Urothelium cell line (cell line): ENCODE data around the gene WDR86.

Experiments used
- DNase-seq: peaks from one replicate; pipeline ENCODE4 v3.0.0; 2011; ENCODE audit warnings: low spot score, mixed read lengths
- FAIRE-seq: peaks from 2 replicates; lab custom pipeline; 2011; peaks lifted over from hg19 to GRCh38; lab: Jason Lieb, UNC

Gene WDR86

DNA sequence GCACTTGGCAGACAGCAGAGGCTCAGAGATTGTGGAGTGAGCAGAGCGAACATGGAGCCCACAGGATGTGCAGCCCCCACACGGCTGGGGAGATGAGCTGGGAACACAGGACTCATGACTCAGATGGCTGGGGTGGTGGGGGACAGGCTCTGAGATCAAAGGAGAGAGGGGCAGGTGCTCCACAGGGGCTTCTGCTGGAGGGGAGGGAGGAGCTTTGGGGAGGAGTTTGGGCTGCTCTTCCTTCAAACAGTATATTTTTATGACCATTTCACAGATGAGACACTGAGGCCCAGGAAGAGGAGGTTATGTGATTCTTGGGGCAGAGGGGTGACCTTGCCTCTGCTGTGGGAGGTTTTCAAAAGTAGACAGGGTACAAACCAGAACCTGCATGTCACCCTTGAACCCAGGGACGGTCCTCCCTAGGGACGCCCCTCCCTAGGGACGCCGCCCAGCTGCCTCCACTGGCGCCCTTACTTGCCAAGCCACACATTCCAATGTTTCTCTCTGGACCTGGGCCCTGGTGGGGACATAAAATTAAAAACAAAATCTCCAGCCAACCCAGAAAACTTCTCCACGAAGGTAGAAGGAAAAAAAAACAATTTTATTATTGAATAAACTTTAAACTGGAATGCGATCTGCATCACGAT, 31.1 kb upstream of the WDR86 start:
- DNase-seq (no peak), FAIRE-seq (no peak)

DNA sequence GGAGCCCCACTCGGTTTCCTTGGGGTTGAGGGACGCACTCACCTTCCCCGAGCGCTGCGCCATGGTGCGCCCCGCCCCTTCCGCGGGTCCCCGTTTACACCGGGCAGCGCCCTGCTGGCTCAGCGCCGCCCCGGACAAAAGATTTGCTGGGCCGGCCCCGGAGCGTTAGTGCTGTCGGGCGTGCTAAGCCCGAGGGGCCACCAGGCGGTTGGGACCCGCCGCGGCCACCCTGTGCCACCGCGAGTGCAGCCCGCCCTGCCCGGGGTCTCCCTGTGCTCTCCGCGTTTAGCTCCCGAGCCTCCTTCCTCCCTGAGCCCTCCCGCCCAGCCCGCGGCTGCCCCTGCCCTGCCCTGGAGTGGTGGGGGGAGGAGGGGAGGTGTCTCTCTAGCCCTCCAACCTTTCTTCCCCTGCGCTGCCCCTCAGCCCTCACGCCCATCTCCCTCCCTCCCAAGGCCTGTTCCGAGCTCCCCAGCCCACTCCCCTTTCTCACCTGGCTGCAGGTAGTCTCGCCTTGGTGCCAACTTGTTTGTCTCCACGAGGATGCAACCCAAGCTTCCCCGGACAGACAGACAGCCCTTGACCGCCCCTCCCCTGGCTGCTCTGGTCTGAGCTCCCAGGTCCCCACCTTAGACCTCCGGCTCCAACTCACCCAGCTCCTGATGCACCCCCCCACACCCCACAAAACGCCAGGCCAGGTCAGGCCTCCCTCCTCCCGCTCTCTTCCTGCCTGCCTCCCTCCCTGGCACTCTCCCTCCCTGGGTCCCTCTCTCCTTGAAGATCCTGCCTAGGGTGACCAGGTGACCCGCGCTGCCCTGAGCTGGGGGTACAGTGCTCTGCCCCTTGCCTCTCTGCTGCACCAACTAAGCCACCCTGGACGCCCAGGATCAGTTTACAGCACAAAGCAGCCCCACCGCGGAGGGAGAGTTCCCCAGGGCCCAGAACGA, 30.3 kb upstream of the WDR86 start, which contains the start of gene CRYGN:
Gene CRYGN (minus strand): TSS at position 287 of the 944 bp plus-strand sequence. CDS start 224 bp downstream, at position 63.
- FAIRE-seq (no peak), DNase-seq (no peak)

DNA sequence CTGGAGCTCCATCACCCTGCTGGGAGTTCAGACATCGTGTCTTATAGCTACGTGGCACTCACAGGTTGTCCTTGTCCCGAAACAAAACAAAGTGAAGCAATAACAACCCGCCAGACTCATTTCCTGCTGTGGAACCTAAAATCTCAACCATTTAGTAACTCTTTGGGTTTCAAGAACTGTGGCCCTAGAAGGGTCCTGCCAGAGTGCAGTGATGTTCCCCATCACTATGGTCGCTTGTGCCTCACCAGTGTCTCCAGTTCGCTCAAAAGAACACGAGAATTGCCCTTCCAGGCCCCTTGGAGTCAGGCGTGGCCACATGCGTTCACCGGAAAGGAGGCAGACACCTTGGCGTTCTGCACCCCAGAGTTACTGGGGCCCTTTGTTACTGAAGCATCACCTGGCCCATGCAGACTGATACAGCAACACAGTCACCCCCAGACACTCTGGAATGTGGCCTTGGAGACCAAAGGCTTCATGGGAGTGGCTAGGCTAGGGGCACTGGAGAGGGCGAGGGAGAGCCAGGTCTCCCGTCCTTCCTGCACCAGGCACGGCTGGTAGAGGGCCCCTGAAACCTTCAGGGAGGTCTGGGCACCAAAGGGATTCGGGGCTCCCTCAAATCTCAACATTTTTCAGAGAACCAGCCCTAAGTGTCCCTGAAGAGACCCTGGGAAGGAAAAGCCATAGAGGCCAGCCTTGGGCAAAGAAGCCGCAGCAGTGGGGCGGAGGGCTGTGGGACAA, 29.2 kb upstream of the WDR86 start:
- DNase-seq (no peak), FAIRE-seq (no peak)

DNA sequence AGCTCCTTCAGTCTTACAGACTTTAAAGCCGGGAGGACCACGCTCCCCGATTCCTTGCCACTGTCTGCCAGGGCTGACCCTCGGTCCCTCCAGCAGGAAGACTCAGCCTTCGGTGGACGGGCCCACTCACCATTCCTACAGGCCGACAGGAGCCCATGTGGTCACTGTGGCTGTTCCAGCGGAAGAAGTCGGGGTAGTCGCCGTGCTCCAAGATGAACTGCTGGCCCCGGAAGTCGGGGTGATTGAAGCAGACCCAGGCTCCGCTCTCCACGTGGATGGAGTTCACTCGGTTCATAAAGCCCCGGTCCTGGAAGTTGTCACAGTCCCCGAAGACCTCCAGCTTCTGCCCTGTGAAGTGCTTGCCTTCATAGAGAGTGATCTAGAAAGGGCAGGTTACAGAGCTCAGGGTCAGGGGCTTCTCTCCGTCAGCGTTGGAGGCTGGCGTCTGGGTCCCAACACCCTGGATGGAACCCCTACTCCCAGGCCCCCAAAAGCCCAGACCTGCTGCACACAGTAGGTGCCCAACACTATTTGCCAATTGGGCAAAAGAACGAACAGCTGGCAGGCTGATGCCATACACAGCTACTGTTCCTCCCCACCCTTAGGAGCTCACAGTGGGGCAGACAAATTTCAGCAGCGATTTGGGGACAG, 28.2 kb upstream of the WDR86 start:
- FAIRE-seq (no peak), DNase-seq (no peak)

DNA sequence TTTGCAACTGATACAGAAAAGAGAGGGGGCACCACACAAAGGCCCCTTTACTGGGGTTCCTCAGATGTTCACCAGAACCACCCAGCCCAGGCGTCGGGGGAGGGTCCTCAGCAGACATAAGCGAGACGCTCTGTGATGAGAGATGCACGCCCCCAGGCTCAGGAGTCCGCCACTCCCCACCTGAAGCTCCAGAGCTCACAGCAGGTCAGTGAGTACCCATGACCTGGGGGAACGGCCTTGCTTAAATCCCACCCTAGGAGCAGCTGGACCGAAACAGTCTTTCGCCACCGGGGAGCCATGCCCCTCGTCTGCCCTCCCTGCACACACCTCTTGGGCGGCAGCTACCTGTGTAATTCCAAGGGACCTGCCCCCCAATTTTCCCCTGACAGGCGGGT, 27.3 kb upstream of the WDR86 start:
- no peak for FAIRE-seq
- DNase-seq: no peak

DNA sequence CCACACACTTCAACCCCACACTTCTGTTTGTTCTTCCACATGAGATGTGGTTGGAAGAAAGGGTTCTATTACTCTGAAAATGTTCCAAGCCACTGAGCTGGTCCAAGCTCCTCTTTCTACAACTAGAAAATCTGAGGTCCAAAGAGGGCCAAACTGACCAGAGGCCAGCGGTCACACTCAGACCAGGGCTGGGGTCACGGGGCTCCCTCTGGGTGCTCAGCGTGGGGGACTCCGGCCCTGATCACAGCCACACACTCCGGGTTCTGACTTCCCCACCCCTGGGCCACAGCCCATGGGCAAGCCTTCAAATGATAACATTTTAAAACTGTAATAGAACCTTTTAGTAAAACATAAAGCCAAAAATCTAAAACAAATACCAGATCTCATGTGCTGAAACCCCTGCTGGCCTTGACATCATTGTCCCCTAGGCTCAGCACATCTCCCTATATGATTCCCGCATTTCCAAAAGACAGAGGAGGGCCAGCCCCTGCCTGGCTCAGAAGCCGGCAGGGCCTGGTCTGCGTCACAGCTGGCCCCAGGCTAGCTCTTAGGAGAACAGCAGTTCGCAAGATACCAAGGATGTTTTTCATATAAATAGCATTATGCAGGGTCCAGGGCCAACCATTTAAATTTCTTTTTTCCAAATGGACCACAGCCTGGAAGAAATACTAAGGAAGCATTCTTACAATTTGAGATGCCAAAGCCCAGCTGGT, 26.8 kb upstream of the WDR86 start:
- FAIRE-seq: no peak
- DNase-seq: no peak

DNA sequence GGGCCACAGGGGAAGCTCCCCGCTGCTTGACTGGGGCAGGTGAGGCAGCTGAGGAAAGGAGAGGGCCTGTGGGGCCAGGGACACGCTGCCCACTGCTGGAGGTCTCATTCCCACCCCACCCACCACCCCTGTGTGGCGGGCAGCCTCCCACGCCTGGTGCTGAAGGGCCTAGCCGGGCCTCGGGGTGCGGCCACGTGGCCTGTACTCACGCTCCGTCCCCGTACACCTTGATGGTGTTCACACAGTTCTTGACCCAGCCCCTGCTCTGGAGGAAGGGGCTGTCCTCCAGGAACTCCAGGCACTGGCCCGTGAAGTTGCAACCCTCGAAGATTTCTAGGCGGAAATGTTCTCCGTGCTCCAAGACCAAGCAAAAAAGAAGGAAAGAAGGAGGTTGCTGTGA, 26.1 kb upstream of the WDR86 start:
- FAIRE-seq (no peak), DNase-seq (no peak)

DNA sequence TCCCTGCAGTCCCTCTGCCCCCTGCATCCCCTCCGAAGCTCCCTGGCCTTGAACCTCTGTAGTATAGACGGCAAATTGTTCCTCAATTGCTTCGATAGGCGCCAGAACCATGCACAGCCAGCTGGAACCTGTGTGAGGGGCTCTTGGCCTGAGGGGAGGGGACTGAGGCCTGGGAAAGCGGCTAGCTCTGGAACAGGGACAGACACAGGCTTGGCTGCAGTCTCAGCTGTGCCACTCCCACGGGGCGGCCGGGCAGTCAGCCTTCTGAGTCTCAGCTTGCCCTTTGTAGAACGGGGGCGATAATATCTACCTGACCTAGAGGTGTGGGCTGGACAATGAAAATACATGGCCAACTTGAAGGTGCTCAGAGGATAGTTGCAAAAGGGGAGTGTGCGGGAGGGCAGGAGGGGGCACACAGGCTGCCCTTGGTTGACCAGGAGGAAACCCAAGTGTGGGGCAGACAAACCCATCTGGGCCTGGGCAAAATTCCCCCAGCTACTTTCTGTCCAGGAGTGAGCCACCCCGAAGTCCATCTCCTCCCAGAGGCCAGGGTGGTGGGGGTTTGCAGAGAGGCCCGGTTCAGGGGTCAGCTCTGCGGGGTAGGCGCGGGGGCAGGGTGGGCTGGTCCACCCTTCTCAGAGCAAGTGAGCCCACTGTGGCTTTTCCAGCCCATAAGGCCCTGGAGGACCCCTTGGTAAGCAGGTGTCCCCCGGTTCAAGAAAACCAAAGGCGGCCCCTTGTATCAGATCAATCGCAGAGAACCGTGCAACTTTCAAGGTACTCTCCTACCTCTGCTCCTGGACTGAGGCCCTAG, 25.5 kb upstream of the WDR86 start:
- DNase-seq (no peak), FAIRE-seq (no peak)

DNA sequence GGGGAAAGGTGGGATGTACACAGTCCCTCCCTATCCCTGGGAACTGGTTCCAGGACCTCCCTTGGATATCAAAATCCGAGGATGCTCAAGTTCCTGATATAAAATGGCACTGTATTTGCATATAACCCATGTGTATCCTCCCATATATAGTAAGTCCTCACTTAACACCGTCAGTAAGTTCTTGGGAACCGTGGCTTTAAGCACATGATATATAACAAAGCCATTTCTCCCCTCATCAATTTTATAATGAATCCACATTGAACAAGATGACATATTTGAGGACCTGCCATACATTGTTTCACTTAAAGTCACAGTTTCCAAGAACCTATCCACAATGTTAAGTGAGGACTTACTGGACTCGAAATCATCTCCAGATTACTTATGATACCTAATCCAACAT, 24.7 kb upstream of the WDR86 start:
- DNase-seq (no peak), FAIRE-seq (no peak)

DNA sequence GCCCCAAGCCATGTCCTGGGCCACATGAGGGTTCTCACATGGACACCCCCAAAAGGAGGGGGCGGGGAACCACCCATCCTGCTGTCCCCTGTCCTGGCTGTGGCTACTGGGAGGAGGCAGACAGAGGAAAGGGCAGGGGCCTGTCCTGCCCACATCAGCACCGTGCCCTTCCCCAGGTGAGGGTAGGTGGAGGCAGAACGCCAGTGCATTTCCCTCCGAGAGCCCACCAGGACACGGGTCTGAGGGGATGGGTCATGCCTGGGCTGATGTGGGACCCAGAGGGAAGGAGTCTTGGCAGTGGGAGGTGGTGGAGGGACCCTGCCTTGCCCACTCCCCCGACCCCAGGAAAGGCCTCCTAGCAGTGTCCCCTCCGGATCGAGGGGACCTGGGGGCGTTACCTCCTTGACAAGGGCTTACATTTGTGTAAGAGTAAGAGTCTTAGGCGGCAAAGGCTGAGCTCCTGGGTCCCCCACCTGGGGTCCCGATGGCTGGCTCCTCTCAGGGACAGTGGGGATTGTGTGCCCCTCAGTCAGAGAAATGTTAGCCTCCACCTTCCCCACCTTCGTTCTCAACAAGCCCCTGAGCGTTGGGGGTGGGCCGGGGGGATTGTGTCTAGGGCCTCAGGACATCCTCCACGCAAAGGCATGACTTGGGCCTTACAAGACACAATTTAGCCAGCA, 24.0 kb upstream of the WDR86 start:
- DNase-seq: no peak
- FAIRE-seq: no peak

DNA sequence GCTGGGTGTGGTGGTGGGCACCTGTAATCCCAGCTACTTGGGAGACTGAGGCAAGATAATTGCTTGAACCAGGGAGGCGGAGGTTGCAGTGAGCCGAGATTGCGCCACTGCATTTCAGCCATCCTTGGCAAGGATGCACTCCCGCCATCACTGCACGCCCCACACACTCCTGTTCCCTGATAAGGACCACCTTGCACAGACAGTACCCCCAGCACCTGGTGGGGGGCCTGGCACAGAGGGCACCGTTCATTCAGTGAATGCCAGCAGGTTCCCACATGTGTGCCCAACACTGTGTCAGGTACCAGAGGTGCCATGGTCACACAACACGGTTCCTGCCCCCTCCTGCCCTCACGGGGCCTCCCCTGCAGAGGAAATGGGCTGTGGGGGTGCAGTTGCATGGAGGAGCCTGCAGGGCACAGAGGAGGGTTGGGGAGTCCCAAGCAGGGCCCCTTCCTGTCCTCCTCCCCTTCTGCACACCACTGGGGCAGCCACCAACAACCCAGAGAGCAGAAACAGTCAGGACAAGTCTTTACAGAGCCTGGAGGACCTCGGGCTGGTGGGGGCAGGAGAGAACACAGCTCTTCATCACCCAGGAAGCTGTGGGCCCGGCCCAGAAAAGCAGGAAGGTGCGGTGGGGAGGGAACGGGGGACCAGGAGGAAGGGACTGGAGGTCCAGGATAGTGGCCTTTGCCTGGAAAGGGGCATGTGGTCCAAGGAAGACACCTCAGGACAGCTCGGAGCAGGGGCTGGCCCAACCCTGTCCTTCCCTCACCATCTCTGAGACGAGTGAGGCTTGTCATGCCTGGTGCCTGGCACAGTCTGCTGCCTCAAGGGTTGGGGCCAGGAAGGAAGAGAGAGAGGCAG, 23.1 kb upstream of the WDR86 start:
- no peak for DNase-seq
- FAIRE-seq: no peak

DNA sequence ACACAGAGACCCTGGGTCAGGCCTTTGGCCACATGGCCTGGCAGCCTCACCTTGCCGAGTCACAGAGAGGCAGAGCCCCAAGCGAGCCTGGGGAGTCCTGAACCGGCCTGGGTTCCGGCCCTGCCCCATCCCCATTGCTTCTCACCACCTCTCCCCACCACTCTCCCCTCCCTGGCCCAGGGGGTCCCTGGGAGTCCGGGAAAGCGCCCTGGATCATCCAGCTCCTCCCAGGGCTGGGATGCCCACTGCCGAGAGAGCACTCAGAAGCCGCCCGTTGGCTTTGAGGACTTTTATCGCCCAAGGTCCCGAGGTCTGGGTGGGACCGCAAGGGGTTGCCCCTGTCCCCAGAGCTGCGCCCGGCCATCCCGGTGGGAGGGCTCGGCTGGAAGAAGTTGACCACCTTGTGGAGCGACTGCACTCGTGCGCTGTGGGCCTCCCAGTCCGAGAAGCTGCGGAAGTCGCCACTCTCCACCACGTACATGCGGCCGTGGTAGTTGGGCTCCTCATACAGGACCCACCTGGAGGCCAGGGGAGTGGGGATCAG, 22.0 kb upstream of the WDR86 start:
- no peak for DNase-seq
- no peak for FAIRE-seq

DNA sequence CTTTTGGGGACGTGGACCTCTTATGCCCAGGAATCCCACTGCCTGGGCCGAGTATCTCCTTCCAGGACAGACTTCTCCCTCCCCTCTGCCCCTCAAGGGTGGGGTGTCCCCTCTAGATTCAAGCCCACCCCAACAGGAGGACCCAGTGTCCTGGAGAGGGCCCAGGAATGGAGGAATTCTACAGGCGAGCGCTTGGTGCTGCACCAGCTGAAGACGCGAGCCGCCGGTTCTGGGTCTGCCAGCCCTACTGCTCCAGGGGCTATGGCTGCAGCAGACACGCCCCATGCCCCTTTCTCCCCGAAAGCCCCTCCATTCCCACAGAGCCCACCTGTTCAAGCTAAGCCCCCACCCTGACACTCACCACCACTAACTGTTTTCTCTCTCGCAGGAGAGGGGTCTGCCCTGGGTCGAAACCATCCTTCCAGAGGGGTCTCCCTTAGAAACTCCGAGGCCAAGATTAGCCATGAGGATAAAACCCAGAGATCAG, 21.5 kb upstream of the WDR86 start:
- FAIRE-seq (no peak), DNase-seq (no peak)

DNA sequence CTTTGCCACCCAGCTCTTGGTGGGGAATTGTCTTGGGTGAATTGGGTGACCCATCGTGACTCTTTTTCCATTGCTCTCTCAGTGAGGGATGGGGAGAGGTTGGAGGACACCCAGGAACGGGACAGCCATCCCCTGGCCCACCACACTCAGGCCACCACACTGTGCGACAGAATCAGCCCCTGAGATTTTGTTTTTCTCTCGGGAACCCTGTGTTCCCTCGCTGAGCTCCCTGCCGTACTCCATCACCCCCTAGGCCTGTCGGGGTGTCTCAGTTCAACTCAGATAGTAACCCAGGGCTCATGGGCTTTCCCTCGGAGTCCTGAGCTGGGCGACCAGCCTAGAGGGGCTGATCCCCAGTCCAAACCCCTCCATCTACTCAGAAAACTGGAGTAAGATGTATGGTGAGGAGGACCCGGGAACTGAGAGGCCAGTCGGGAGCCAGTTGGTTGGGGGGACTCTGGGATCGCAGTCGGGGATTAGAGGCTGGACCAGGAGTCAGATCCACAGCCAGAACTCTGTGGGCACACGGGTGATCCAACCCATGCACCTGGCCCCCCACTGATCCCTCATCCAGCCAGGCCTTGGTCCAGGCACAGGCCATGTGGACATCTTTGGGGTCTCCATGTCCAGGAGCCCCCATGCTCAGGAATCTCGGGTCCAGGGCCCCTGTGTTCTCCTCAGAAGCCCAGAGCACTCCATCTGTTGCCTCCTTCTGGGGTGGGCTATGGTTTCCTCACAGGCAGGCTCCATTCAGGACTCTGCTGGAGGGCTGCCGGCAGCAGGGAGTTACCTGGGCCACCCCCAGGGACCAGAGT, 20.8 kb upstream of the WDR86 start:
- FAIRE-seq (no peak), DNase-seq (no peak)

DNA sequence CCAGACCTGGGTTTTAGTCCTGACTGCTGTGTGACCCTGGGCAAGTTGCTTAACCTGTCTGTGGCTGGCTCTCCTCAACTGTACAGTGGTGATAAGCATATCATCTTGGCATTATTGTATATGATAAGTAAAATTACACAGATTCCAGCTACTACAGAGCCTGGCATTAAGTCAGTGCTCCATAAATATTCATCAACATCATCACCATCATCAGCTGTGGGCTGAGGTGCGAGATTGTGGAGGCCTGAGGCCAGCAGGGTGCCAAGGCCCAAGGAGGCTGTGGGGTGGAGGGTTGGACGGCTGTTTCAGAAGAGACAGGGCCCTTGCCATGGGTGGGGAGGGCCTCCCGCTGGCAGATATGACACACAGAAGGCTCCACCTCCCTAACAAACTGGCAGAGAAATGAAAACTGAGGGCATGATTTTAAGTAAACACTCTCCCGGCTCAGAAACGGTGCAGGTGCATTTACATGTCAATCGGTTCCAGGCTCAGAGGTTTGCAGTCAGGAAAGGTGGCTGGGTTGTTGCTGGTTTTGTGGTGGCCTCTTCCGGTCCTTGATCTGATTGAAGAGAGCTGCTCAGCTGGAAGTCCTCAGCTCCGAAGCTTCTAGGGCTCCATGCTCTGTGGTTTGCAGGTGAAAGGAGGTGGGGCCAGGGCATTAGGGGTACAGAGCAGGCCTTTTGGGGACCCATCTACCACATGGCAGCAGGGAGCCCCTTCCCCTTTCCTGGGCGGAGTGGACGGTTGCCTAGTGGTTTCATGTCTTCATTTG, 19.9 kb upstream of the WDR86 start:
- DNase-seq (no peak), FAIRE-seq (no peak)

DNA sequence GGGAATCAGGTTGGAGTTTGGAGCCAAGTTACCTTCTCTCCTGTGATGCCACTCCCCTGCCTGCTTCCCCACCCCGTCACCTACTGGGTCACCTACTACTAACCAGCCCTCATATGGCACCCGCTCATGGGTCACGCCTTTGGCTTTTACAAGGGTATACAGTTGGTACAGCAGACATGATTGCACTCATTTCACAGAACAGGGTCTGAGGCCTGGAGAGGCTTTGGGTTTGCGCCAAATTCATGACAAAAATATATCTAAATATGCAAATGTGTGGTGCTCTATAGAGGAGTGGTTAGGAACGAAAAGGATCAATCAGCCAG, 19.4 kb upstream of the WDR86 start:
- DNase-seq (no peak), FAIRE-seq (no peak)
